ENCODE results near the gene C10orf105.

DNA sequence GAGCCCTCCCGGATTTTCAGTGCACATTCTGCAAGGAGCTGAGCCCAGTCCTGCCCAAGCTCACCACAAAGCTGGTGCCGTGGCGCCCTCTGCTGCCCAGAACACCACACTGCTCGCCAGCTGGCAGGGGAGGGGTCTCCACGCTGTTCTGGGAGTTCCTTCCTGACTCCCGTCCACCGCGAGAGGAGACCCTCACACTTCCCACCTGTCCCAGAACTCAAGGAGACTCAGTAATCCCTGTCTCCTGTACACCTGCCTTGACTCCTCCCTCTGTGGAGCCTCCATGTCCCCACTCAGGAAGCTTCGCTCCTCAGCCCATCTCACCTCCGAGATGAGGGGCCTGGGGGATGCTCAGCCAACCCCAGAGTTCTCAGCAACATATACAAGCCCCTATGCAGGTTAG is 11.3 kb downstream of the C10orf105 start:
- TF ChIP-seq SUZ12 (IDR thresholded peaks at IDR 0.05; ENCODE audit: extremely low read depth, insufficient read depth, insufficient read length) (no peak), ZNF274 (IDR thresholded peaks at IDR 0.05; ENCODE audit: low read depth, low read length) (no peak)
